NT2/D1 (cell line): ENCODE results near the gene ACBD7.

ENCODE experiments used
- DNase-seq: peaks from one replicate; pipeline ENCODE4 v3.0.0-alpha.2; 2011; ENCODE audit warnings: low read depth, low spot score
- H3K27me3 ChIP-seq: 2 replicates; pipeline ENCODE4 v1.6.0; 2011; ENCODE audit warnings: mild to moderate bottlenecking; ENCODE audit not compliant: insufficient read length, insufficient read depth
- H3K36me3 ChIP-seq: 2 replicates; pipeline ENCODE4 v1.6.1; 2011; ENCODE audit warnings: mild to moderate bottlenecking, low read length, mixed read lengths; ENCODE audit not compliant: insufficient read depth, insufficient read length
- H3K4me1 ChIP-seq: 2 replicates; pipeline ENCODE4 v1.5.1; 2011; ENCODE audit not compliant: insufficient read depth, insufficient read length
- H3K4me3 ChIP-seq: 2 replicates; pipeline ENCODE4 v1.5.1; 2011; ENCODE audit warnings: low read depth; ENCODE audit not compliant: insufficient read length
- H3K9ac ChIP-seq: 2 replicates; pipeline ENCODE4 v1.6.0; 2011; ENCODE audit warnings: low read depth; ENCODE audit not compliant: insufficient read length
- H3K9me3 ChIP-seq: 2 replicates; pipeline ENCODE4 v1.5.1; 2011; ENCODE audit warnings: mild to moderate bottlenecking, low read length; ENCODE audit not compliant: insufficient read depth
- SUZ12 ChIP-seq: IDR thresholded peaks from 2 replicates; pipeline ENCODE4 v1.6.1; 2011; ENCODE audit not compliant: insufficient read length, insufficient read depth; ENCODE audit errors: extremely low read depth
- YY1 ChIP-seq: IDR thresholded peaks from 2 replicates; pipeline ENCODE4 v1.6.1; 2011; ENCODE audit not compliant: insufficient read length, insufficient read depth
- ZNF274 ChIP-seq: IDR thresholded peaks from 2 replicates; pipeline ENCODE4 v1.6.1; 2011; ENCODE audit warnings: mild to moderate bottlenecking, low read depth, low read length

Gene ACBD7

GRCh38 chr10:15088428-15089261 is at the start of gene ACBD7:
TSS of gene ACBD7 (minus strand) at chr10:15088776. CDS start at chr10:15088728, 48 bp downstream.
- TF ChIP-seq SUZ12 (no peak), ZNF274 (no peak), YY1 (no peak)
- Histone ChIP-seq H3K9me3 (no peaks in the 10 kb centered on the region), H3K9ac (peak within 1 kb of the TSS; percentile 79), H3K27me3 (no peaks in the 10 kb centered on the region), H3K4me1 (peaks cover 4% of the 10 kb centered on the region), H3K4me3 (peak within 1 kb of the TSS; percentile 57), H3K36me3 (no peaks in the 10 kb centered on the region)
- DNase-seq, result peak; percentile 70

- no peaks in the 10 kb centered on the region for H3K4me1 ChIP-seq
- no peaks in the 10 kb centered on the region for H3K27me3 ChIP-seq
- no peaks in the 10 kb centered on the region for H3K9me3 ChIP-seq
- TF ChIP-seq ZNF274 (no peak), SUZ12 (no peak), YY1 (no peak)
- no peak overlapping the region for H3K4me3 ChIP-seq
- DNase-seq, result no peak
- H3K36me3 ChIP-seq, result peaks cover 40% of the 10 kb centered on the region
- H3K9ac ChIP-seq, result no peak overlapping the region
Observed at GRCh38 chr10:15137636-15138035, 49.1 kb upstream of the ACBD7 start.

GRCh38 chr10:15137036-15137359 is 48.4 kb upstream of the ACBD7 start:
- Histone ChIP-seq H3K9ac (no peak overlapping the region), H3K36me3 (peaks cover 42% of the 10 kb centered on the region), H3K4me1 (no peaks in the 10 kb centered on the region), H3K4me3 (no peak overlapping the region), H3K27me3 (no peaks in the 10 kb centered on the region), H3K9me3 (no peaks in the 10 kb centered on the region)
- TF ChIP-seq SUZ12 (no peak), ZNF274 (no peak), YY1 (no peak)
- DNase-seq, result no peak

GRCh38 chr10:15136129-15137035 is 47.8 kb upstream of the ACBD7 start:
- Histone ChIP-seq H3K9ac (no peak overlapping the region), H3K27me3 (no peaks in the 10 kb centered on the region), H3K4me1 (no peaks in the 10 kb centered on the region), H3K9me3 (no peaks in the 10 kb centered on the region), H3K36me3 (peaks cover 46% of the 10 kb centered on the region), H3K4me3 (no peak overlapping the region)
- TF ChIP-seq SUZ12, result no peak
- no peak for TF ChIP-seq ZNF274
- no peak for TF ChIP-seq YY1
- DNase-seq, result no peak

GRCh38 chr10:15131330-15131729 is 42.8 kb upstream of the ACBD7 start:
- no peak for DNase-seq
- peaks cover 50% of the 10 kb centered on the region for H3K36me3 ChIP-seq

GRCh38 chr10:15124908-15125307 is 36.3 kb upstream of the ACBD7 start:
- Histone ChIP-seq H3K9ac (no peak overlapping the region), H3K4me3 (no peak overlapping the region), H3K27me3 (no peaks in the 10 kb centered on the region), H3K9me3 (no peaks in the 10 kb centered on the region), H3K4me1 (no peaks in the 10 kb centered on the region), H3K36me3 (peaks cover 29% of the 10 kb centered on the region)
- TF ChIP-seq ZNF274 (no peak), SUZ12 (no peak), YY1 (no peak)
- DNase-seq, result no peak

More at GRCh38 chr10:15131330-15131729, 42.8 kb upstream of the ACBD7 start:
- H3K27me3 ChIP-seq, result no peaks in the 10 kb centered on the region
- no peaks in the 10 kb centered on the region for H3K9me3 ChIP-seq
- no peak for TF ChIP-seq YY1
- TF ChIP-seq SUZ12, result no peak
- TF ChIP-seq ZNF274, result no peak
- no peak overlapping the region for H3K9ac ChIP-seq
- H3K4me3 ChIP-seq, result no peak overlapping the region
- no peaks in the 10 kb centered on the region for H3K4me1 ChIP-seq

GRCh38 chr10:15124190-15124589 is 35.6 kb upstream of the ACBD7 start:
- Histone ChIP-seq H3K9me3 (no peaks in the 10 kb centered on the region), H3K27me3 (no peaks in the 10 kb centered on the region), H3K4me1 (no peaks in the 10 kb centered on the region), H3K4me3 (no peak overlapping the region), H3K9ac (no peak overlapping the region), H3K36me3 (peaks cover 30% of the 10 kb centered on the region)
- TF ChIP-seq ZNF274 (no peak), SUZ12 (no peak), YY1 (no peak)
- no peak for DNase-seq
